HL-60 (cell line): ENCODE data around the gene DRC3.

Experiments used
- CTCF ChIP-seq: IDR thresholded peaks from one replicate; pipeline ENCODE4 v1.5.1; 2011; ENCODE audit warnings: low read length, control low read depth, inconsistent platforms; ENCODE audit not compliant: insufficient read depth
- REST ChIP-seq: IDR thresholded peaks from 2 replicates; pipeline ENCODE4 v1.6.1; 2012; ENCODE audit warnings: low read depth; ENCODE audit not compliant: insufficient replicate concordance
- SPI1 ChIP-seq: IDR thresholded peaks from 2 replicates; pipeline ENCODE4 v1.6.1; 2012; ENCODE audit warnings: low read depth, mild to moderate bottlenecking, borderline replicate concordance

- TF ChIP-seq REST, result no peak
- no peak for TF ChIP-seq CTCF
- TF ChIP-seq SPI1, result no peak
These were observed 16.4 kb downstream of the DRC3 start for GRCh38 chr17:17989081-17989480.
